Stimulated activated CD8-positive, alpha-beta memory T cell treated with anti-CD3 and anti-CD28 coated beads, Interleukin-12 subunit alpha, Interleukin-12 subunit beta, amount 100 ng/mL, for 1 hour (primary cell): ENCODE measurements around the gene FOLR3.
"Not testable (repeated sequence)": the region's sequence is repeated elsewhere in the genome, so short reads cannot be mapped to it uniquely, and the experiment has no call there.

ENCODE experiments used
- DNase-seq: peaks from one replicate; pipeline ENCODE4 v3.0.0-alpha.2; 2020; ENCODE audit warnings: low read depth

Gene FOLR3

GRCh38 chr11:72123117-72123653, 12.3 kb upstream of the FOLR3 start:
- no peak for DNase-seq

DNA sequence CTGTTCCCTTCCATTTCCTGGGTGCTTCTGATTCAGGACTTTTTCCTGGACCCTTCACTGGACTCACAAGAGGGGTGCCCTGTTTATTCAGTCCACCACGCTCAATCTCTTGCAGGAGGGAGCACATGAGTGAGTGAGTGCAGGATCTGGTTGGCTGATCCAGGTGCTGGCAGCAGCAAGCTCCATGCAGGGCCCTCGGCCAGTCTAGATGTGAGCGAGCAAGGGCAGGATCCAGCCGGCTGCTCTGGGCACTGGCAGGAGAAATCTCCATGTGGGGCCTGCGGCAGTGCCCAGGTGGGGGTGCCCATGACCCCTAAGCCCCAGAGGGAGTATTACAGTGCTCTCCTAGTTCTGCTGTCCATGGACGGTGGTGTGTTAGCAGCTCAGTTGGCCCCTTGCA, 11.5 kb upstream of the FOLR3 start:
- DNase-seq: no peak

DNA sequence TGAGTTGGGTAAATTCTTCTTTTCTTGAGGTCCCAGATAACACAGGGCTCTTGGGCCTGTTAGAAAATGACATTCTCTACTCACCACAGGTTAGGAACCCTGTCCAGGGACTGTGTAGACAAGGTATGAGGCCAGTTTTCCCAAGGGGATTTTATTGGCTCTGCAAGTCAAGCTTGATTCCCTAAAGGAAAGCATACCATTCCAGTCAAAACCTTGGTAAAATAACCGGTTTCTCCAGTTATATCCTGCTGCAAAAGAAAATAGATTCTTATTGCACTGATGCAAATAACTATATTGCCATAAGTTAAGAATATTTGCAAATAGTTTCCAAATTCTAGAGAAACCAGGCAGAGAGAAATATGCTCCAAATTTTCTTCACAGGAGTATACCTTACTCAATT, 9.6 kb upstream of the FOLR3 start:
- DNase-seq: no peak

GRCh38 chr11:72127923-72128322, 7.6 kb upstream of the FOLR3 start:
- no peak for DNase-seq

- DNase-seq: no peak
These were observed 6.1 kb upstream of the FOLR3 start for GRCh38 chr11:72129381-72129780.

- no peak for DNase-seq
These were observed 2.9 kb upstream of the FOLR3 start for GRCh38 chr11:72132646-72133045.

- no peak for DNase-seq
These were observed 562 bp downstream of the FOLR3 start for GRCh38 chr11:72135891-72136683.

- DNase-seq: no peak
These were observed 1.2 kb downstream of the FOLR3 start for GRCh38 chr11:72136684-72137262.

DNA sequence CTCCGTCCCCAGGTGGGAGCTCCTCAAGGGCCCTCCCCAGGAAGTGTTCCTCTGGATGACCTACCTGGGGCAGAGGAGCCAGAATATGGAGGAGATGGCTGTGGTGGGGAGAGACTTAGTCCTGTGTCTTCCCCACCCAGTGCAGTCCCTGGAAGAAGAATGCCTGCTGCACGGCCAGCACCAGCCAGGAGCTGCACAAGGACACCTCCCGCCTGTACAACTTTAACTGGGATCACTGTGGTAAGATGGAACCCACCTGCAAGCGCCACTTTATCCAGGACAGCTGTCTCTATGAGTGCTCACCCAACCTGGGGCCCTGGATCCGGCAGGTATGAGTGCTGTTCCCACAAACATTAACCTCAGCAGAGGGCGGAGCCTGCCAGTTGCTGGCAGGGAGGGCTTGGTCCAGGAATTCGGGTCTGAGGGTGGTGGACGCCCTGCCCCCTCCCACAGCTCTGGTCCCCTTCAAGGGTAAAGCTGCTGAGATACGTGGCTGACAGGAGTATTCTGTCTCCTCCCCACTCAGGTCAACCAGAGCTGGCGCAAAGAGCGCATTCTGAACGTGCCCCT, 3.4 kb downstream of the FOLR3 start:
- DNase-seq: no peak

GRCh38 chr11:72139500-72139899, 4.0 kb downstream of the FOLR3 start:
- DNase-seq: no peak

DNA sequence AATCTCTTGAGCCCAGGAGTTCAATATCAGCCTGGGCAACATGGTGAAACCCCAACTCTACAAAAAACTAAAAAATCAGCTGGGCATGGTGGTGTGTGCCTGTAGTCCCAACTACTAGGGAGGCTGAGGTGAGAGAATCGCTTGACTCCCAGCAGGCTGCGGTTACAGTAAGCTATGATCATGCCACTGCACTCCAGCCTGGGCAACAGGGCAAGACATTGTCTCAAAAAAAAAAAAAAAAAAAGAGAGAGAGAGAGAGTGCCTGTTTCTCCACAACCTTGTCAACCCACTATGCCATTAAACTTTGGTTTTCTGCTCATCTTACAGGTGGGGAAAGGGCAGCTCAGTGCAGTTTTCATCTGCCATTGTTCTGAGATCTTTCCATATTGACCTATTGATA, 5.1 kb downstream of the FOLR3 start:
- DNase-seq: no peak

GRCh38 chr11:72141066-72141465, 5.5 kb downstream of the FOLR3 start:
- no peak for DNase-seq

GRCh38 chr11:72142086-72142485, 6.6 kb downstream of the FOLR3 start:
- DNase-seq: not testable (repeated sequence)

GRCh38 chr11:72142543-72142942, 7.0 kb downstream of the FOLR3 start:
- DNase-seq: not testable (repeated sequence)

GRCh38 chr11:72144807-72145565, 9.5 kb downstream of the FOLR3 start:
- DNase-seq: no peak

GRCh38 chr11:72146625-72147024, 11.1 kb downstream of the FOLR3 start:
- DNase-seq: no peak

DNA sequence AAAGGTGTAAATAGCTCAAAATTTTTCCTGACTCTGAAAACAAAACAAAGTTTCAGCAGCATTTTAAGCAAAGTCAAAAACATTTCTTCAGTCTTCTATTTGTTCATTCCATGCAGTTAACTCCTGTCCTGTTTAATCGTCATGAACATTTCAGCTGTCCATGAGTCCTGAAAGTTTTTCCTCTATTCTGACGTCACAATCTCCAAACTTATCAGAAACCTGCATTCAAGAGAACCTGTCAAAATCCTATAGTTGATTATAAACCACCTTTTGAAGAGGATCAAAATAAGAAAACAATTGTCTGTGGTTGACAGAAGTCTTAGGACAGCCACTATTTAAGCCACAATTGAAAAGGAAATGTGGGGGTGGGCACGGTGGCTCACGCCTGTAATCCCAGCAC, 15.4 kb downstream of the FOLR3 start:
- DNase-seq: no peak

GRCh38 chr11:72153874-72154273, 18.3 kb downstream of the FOLR3 start:
- DNase-seq: not testable (repeated sequence)

DNA sequence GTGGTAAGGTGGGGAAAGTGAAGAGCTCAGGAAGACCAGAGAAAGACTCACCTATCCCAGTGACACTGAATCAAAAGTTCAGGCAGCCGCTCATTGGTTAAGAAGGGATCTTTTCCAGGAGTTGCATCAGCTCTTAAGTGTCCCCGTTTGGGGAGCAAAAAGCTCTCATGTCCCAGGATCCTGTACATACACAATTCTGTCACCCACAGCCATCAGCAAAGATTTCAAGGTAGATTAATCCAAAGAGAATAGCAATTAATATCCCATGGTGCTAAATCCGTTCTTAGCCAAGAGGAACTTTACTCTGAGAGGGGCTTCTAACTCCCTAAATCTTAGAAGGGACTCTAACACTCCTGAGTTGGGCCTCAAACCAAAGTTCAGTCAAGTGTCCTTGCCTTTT, 19.3 kb downstream of the FOLR3 start:
- DNase-seq: no peak

DNA sequence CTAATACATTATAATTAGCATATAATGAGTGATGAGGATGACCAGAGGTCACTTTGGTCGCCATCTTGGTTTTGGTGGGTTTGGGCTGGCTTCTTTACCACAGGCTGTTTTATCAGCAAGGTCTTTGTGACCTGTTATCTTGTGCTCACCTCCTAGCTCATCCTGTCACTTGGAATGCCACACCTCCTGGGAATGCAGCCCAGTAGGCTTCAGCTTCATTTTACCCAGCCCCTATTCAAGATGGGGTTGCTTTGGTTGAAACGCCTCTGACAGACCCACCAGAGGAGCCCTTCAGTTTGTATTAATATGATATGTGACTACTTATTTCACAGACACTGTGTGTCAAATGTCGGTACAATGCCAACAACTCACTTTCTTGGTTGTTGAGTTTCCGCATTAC, 20.2 kb downstream of the FOLR3 start:
- no peak for DNase-seq

GRCh38 chr11:72157131-72157530, 21.6 kb downstream of the FOLR3 start:
- no peak for DNase-seq

DNA sequence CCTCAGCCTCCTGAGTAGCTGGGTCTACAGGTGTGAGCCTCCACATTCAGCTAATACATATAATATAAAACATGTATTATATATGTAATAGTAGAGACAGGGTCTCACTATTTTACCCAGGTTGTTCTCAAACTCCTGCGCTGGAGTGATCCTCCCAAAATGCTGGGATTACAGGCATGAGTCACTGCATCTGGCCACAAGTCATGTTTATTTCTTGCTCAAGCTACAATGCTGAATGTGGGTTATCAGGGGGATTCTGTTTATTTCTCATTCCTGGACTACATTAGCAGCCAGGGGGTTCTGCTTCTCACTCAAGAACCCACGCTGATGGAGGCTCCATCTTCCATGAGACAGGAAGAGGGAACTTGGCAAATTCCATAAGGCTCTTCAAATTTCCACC, 24.8 kb downstream of the FOLR3 start:
- DNase-seq: no peak
